Measurements from ENCODE around the gene ATP2B2. TPM values are rescaled to one million over a fixed set of nuclear protein-coding genes. Genes with fewer than 3 reads are reported as not detected.

ATP2B2 gene
- total RNA-seq, 1 donor from 2014 or later = 0.06 TPM

GRCh38 chr3:10352146-10352911 lies 153.1 kb downstream of the ATP2B2 start:
- H3K4me3 ChIP-seq = no peak overlapping the region
- DNase-seq = no peak
- no peaks in the 10 kb centered on the region for H3K27me3 ChIP-seq
- H3K36me3 ChIP-seq = no peaks in the 10 kb centered on the region
- no peaks in the 10 kb centered on the region for H3K4me1 ChIP-seq
- intact Hi-C loops (cut with DNase I) = no loop called here
- ATAC-seq = no peak
- no peak overlapping the region for H3K27ac ChIP-seq
- H3K9me3 ChIP-seq = no peaks in the 10 kb centered on the region
- no peak for TF ChIP-seq CTCF (IDR thresholded peaks at IDR 0.05)

- no peaks in the 10 kb centered on the region for H3K27me3 ChIP-seq
- no peaks in the 10 kb centered on the region for H3K9me3 ChIP-seq
- H3K36me3 ChIP-seq = no peaks in the 10 kb centered on the region
- no peak for TF ChIP-seq CTCF (IDR thresholded peaks at IDR 0.05)
- no peak for ATAC-seq
- no peak overlapping the region for H3K4me3 ChIP-seq
- H3K4me1 ChIP-seq = no peaks in the 10 kb centered on the region
- intact Hi-C loops (cut with DNase I) = no loop called here
- no peak overlapping the region for H3K27ac ChIP-seq
- DNase-seq = no peak
These were observed 154.2 kb downstream of the ATP2B2 start for GRCh38 chr3:10351013-10351735.

GRCh38 chr3:10350324-10350985 lies 154.9 kb downstream of the ATP2B2 start:
- no peak overlapping the region for H3K27ac ChIP-seq
- no peak for TF ChIP-seq CTCF (IDR thresholded peaks at IDR 0.05)
- no peaks in the 10 kb centered on the region for H3K36me3 ChIP-seq
- ATAC-seq = no peak
- H3K9me3 ChIP-seq = no peaks in the 10 kb centered on the region
- DNase-seq = no peak
- intact Hi-C loops (cut with DNase I) = no loop called here
- no peak overlapping the region for H3K4me3 ChIP-seq
- H3K27me3 ChIP-seq = no peaks in the 10 kb centered on the region
- no peaks in the 10 kb centered on the region for H3K4me1 ChIP-seq

- no peaks in the 10 kb centered on the region for H3K9me3 ChIP-seq
- H3K4me3 ChIP-seq = no peak overlapping the region
- H3K36me3 ChIP-seq = no peaks in the 10 kb centered on the region
- intact Hi-C loops (cut with DNase I) = no loop called here
- no peak for TF ChIP-seq CTCF (IDR thresholded peaks at IDR 0.05)
- no peak overlapping the region for H3K27ac ChIP-seq
- DNase-seq (no peak), ATAC-seq (no peak)
- no peaks in the 10 kb centered on the region for H3K27me3 ChIP-seq
- H3K4me1 ChIP-seq = no peaks in the 10 kb centered on the region
These were observed 155.6 kb downstream of the ATP2B2 start for GRCh38 chr3:10349801-10350200.

GRCh38 chr3:10348404-10348721 lies 157.0 kb downstream of the ATP2B2 start:
- no peak for ATAC-seq
- Histone ChIP-seq H3K27me3 (no peaks in the 10 kb centered on the region), H3K4me3 (no peak overlapping the region), H3K4me1 (no peaks in the 10 kb centered on the region), H3K27ac (no peak overlapping the region), H3K36me3 (no peaks in the 10 kb centered on the region), H3K9me3 (no peaks in the 10 kb centered on the region)
- no peak for TF ChIP-seq CTCF (IDR thresholded peaks at IDR 0.05)
- intact Hi-C loops (cut with DNase I) = no loop called here
- DNase-seq = no peak

Data from upper lobe of right lung (tissue), 1 donor.